DMS79 (cell line): ENCODE results near the gene DEFB128.
"Not testable (repeated sequence)": the region's sequence is repeated elsewhere in the genome, so short reads cannot be mapped to it uniquely, and the experiment has no call there.

Experiments used
- DNase-seq: peaks from one replicate; lab custom pipeline; 2025; lab: John Stamatoyannopoulos, UW

Gene DEFB128

GRCh38 chr20:189611-190010 lies at the start of gene DEFB128:
Gene DEFB128 (minus strand): TSS chr20:189711. CDS start chr20:189623, 88 bp downstream.
- DNase-seq: no peak

DNA sequence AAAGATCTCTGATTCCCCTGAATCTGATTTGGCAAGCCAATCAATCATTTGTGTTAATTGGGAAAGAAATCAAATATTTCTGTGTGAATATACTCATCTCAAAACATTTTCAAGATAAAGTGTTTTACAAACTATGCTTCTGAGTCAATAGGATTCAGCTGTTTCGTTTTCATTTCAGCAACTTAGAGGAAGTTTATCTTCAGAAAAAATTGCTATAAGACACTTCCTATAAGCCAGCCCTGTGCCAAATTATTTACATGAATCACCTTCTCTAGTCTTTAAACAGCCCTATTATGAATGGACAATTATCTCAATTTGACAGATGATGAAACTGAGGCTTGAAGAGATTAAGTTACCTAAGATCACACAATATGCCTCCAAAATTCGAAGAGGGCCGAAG lies 48.4 kb upstream of the DEFB128 start:
- no peak for DNase-seq

GRCh38 chr20:237489-237888 lies 48.0 kb upstream of the DEFB128 start:
- DNase-seq: no peak

DNA sequence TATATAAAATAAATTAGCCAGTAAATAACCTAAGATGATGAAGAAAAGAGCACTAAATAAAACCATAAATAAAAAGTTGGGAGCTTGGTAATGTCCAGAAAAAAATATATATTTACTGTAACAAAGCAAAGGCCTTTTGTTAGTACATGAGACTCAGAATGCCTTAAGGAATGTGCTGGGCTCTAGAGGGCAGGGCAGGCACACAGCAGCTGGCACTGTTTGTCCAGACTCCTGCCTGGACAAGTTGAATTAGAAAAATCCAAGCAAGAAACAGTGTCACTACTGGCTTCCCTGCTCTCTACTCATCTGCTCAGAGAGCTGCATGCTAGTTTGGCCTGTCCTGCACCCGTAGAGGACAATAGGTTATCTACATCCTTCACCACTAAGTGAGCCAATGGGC lies 46.4 kb upstream of the DEFB128 start:
- no peak for DNase-seq

- no peak for DNase-seq
Measured at GRCh38 chr20:227439-228105, 38.1 kb upstream of the DEFB128 start.

DNA sequence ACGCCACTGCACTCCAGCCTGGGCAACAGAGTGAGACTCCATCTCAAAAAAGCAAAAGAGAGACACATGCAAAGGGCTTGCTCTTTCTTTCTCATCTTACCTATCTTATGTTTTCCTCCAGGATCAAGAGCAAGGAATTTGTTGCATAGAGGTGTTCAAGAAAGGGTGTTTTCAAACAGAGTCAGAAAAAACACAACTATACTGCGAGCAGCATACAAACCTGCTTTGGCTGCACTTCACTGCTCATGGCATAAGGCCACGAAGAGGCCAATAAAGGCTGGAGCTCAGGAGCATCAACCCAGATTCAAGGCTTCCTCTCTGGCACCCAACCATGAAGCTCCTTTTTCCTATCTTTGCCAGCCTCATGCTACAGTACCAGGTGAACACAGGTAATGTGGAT lies 37.4 kb upstream of the DEFB128 start, which contains the start of gene DEFB129:
Gene DEFB129 (plus strand): TSS at position 301 of the 400 bp plus-strand sequence. CDS start 31 bp downstream, at position 332.
- DNase-seq: no peak

DNA sequence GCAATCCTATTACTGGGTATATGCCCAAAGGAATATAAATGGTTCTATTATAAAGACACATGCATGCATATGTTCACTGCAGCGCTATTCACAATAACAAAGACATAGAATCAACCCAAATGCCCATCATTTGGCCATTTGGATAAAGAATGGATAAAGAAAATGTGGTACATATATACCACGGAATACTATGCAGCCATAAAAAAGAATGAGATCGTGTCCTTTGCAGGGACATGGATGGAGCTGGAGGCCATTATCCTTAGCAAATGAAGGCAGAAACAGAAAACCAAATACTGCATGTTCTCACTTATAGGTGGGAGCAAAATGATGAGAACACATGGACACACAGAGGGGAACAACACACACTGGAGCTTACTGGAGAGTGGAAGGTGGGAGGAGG lies 36.4 kb upstream of the DEFB128 start:
- DNase-seq: not testable (repeated sequence)

GRCh38 chr20:221258-221830 lies 31.8 kb upstream of the DEFB128 start:
- no peak for DNase-seq

GRCh38 chr20:219290-220115 lies 30.0 kb upstream of the DEFB128 start:
- DNase-seq: peak; percentile 5

DNA sequence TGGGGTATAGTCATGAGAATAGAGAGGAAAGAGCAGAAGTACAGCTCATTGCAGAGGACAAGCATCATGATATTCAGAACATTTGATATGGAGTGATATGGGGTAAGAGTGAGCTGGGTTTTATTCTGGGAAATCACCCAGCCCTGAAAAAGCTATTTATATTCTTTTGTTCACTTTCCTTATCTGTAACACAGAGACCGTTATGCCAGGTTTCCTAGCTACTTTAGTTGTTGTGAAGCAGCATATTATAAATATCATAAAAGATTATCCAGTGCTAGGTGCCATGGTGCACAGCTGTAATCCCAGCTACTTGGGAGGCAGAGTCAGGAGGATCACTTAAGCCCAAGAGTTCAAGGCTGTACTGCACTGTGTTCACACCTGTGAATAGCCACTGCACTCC lies 27.8 kb upstream of the DEFB128 start:
- DNase-seq: no peak

GRCh38 chr20:215796-216195 lies 26.3 kb upstream of the DEFB128 start:
- no peak for DNase-seq

DNA sequence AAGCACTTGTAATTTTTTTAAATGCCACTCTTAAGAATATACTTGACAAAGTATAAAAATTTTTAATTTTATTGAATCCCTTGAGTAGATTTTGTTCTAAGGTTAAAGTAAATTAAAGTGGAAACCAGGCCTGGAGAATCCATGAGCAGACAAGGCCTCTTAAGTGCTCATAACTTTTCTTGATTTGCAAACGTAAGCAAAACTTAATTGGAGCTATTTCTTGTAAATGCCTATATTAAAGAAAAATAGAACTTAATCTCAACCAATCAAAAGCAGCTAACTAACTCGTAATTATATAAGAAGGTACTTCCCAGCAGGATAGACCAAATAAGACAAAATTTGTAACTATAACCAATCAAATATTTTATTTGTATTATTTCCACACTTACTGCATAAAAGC lies 24.9 kb upstream of the DEFB128 start:
- no peak for DNase-seq

- DNase-seq: no peak
Measured at GRCh38 chr20:210809-211502, 21.4 kb upstream of the DEFB128 start.

DNA sequence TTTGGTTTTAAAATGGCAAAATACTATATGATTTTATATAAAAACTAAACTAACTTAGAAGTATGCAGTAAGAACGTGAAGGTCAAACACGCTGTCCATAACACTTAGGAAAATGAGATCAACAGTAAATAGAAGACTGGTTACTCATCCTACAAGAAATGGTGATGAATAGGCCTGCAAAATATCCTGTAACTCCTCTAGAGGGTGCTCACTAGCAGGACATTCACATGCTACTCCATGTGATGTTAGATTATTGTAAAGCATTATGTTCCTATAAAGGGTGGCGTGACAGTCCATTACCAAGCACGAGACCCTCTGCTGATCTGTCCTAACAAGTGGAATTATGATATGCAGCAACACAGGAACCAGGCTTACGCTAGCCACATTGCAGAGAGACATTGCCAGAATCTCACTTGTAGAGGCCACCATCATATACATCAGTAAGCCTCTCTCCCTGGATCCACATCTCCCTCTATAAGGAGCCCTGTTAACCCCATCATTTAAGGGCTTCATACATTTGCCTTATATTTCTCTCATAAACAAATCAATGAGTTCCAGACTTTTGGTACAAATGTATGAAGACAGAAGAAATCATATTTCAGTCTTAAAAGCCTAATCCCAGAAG lies 19.5 kb upstream of the DEFB128 start:
- DNase-seq: no peak

- DNase-seq: not testable (repeated sequence)
Measured at GRCh38 chr20:203630-204029, 14.1 kb upstream of the DEFB128 start.

DNA sequence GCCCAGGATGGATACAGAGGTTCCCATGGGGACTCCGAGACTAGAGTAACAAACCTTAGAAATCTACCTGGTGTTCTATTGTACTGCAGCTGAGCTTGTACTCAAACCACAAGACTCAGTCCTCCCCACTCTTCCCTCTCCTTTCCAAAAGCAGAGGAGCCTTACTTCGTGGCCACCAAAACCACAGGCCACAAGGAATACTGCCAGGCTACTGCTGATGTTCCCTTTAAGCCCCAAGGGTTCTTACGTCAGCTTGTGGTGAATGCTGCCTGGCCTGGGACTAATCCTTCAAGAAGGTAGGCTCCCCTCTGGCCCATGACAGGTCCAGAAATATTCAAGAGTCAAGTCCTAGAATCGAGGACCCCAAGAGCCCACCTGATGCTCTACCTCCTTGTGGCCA lies 10.5 kb upstream of the DEFB128 start:
- DNase-seq: no peak

DNA sequence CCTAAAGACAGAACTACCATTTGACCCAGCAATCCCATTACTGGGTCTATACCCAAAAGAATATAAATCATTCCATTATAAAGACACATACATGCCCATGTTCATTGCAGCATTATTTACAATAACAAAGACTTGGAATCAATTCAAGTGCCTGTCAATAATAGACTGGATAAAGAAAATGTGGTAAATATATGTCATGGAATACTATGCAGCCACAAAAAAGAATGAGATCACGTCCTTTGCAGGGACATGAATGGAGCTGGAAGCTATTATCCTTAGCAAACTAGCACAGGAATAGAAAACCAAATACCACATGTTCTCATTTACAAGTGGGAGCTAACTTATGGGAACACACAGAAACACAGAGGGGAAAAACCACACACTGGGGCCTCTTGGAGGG lies 8.7 kb upstream of the DEFB128 start:
- DNase-seq: no peak

DNA sequence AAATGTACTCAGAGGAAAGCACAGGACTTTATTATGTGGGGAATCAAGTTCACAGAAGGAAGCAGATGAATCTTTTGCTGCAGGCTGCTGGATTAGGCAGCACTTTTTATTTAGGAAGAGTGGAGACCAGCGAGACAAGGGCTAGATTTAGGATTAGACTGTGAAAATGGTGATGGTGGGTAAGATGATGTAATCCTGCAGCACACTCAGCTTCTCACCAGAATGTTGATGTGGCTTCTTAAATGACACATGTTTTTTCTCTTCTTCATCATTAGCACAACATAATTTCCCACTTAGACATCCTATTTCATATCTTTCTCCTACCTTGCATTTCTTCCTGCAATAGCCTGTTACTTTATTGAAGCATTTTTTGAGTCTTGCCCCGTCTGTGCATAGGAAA lies 1.8 kb downstream of the DEFB128 start:
- DNase-seq: no peak

DNA sequence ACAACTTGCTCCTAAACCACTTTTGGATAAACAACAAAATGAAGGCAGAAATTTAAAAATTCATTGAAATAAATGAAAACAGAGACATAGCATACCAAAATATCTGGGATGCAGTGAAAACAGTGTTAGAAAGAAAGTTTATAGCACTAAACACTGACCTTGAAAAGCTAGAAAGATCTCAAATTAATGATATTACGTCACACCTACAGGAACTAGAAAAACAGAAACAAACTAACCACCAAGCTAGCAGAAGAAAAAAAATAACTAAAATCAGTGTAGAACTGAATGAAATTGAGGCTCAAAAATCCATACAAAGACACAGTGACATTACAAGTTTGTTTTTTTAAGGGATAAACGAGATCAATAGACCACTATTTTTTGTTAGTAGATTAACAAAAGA lies 5.2 kb downstream of the DEFB128 start:
- no peak for DNase-seq

DNA sequence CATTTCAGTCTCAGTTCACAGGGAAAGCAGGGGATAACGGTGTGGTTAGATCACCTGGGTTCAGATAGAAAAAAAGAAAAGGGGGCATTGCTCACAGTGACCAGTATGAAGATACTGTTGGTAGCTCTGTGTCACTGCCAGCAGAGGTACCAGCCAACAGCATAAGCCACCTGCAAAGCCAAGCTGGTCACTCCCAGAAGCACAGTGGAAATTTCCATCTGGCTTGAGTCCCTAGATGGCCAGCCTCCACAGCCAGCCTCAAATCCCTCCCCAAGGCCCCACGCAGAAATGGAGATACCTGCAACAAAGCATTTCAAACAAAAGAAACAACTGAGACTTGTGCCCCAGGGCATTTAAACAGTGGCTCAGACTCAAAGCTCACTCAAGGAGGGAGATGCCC lies 20.6 kb downstream of the DEFB128 start:
- no peak for DNase-seq

- no peak for DNase-seq
Measured at GRCh38 chr20:164618-165017, 24.9 kb downstream of the DEFB128 start.

DNA sequence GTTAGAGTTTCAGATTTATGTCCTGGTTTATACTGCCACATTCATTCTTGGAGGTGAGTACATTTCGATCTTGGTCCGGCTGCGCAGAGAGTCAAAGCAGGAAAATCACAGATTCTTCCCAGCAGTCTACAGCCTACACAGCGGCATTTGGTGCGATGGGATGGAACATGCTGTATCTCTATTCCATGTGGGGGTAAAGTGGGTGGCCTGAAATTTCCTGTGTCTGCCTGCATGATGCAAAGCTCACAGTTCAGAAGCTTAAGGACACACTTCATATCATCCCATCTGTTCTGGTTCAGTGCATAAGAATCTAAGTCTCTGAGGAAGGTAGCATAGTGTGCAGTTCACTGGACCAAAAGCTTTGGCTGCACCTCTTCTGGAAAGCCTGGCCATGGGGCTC lies 32.4 kb downstream of the DEFB128 start, which contains the start of gene DEFB127:
Gene DEFB127 (plus strand): TSS at position 301 of the 400 bp plus-strand sequence. CDS start 91 bp downstream, at position 392.
- no peak for DNase-seq
